SKM-1 treated with dmso at 0.1 percent for 144 hours (cell line): Measurements from ENCODE around the gene SETD1A.
A peak's percentile ranks its signal among the peaks of the same experiment; 100 is the strongest.

Source experiments
- DNase-seq: peaks from one replicate; lab custom pipeline; 2025; ENCODE audit not compliant: unreplicated experiment; lab: John Stamatoyannopoulos, UW

The SETD1A gene

DNA sequence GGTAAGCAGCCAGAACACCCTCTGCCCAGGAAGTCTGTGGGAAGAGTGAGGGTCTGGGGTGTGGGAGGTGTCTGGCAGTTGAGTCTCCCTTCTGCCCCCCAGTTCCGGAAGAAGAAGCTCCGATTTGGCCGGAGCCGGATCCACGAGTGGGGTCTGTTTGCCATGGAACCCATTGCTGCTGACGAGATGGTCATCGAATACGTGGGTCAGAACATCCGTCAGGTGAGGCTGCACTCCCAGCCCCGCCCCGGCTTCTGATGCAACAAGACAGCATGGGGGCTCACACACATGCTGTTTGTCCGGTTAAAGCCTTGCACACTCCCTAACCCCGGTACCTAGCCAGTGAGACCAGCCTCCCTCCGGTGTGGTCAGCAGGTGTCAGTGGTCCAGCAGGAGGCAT, 23.4 kb downstream of the SETD1A start:
- no peak for DNase-seq

DNA sequence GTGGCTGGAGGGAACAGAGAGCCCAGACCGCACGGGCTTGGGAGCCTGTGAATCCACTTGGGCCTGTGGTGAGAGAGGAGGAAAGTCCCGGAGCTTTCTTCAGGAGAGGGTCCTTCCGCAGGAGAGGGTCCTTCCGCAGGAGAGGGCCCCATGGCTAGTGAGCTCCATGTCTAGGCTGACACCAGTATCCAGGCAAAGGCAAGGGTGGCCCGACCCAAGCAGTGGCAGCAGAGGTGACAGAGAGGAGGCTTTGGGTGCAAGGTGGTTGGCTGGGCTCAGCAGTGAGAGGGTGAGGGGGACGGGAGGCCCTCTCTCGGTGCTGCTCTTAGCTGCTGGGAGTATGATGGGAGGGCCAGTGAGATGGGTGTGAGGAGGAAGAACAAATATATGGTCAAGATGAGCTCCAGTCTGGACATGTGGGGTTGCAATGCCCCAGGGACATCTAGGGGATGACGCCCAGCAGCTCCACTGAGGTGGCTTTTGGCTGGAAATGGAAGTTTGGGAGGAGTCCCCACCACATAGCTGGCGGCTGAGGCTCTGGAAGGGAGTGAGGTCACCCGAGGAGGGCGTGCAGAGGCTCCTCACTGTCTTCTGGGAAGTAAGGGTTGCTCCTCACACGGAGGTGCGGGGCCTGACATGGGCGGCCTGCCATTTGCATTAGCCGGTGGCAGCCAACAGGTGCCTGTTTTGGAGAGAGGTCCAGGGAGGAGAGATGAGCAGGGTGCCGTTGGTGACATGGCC, 25.2 kb downstream of the SETD1A start:
- DNase-seq, result no peak

DNA sequence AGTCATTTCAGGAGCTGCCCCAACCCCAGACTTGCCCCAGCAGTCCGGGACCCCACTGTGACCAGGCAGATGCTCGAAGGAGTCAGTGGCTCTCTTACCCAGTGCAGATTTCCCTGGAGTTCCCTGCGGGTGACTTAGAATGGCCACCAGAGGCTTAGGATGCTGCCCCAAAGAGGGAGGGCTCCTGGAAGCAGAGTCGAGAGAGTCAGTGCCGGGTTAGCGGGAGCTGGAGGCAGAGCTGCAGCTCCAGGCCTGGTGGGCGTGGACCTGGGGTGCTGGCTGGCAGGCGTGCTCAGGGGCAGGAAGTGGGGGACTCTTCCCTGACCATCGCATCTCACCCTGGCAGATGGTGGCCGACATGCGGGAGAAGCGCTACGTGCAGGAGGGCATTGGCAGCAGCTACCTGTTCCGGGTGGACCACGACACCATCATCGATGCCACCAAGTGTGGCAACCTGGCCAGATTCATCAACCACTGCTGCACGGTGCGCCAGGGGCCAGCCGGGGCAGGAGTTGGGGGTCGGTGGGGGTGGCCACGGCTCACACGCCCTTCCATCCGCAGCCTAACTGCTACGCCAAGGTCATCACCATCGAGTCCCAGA, 25.8 kb downstream of the SETD1A start:
- no peak for DNase-seq

DNA sequence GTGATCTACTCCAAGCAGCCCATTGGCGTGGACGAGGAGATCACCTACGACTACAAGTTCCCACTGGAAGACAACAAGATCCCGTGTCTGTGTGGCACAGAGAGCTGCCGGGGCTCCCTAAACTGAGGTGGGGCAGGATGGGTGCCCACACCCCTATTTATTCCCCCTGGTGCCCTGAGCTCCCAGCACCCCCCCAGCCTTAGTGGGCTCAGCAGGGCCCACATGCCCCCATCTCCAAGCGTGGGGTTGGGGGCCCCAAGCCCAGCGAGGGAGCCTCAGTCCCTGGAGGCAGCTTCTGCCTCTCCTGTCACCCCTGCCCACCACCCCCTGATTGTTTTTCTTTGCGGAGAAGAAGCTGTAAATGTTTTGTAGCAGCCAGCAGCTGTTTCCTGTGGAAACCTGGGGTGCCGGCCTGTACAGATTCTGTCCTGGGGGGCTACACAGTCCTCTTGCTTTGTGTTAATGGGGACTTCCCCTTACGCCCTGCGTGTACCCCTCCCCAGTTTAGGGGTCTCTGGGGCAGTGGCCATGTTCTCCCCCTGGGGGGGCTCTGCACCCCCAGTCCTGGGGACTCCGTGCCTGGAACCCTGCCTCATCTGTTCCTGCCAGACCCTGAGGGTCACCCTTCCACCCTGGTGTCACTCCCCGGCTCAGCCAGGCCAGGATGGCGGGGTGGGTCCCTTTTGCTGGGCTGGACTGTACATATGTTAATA, 26.5 kb downstream of the SETD1A start:
- no peak for DNase-seq

DNA sequence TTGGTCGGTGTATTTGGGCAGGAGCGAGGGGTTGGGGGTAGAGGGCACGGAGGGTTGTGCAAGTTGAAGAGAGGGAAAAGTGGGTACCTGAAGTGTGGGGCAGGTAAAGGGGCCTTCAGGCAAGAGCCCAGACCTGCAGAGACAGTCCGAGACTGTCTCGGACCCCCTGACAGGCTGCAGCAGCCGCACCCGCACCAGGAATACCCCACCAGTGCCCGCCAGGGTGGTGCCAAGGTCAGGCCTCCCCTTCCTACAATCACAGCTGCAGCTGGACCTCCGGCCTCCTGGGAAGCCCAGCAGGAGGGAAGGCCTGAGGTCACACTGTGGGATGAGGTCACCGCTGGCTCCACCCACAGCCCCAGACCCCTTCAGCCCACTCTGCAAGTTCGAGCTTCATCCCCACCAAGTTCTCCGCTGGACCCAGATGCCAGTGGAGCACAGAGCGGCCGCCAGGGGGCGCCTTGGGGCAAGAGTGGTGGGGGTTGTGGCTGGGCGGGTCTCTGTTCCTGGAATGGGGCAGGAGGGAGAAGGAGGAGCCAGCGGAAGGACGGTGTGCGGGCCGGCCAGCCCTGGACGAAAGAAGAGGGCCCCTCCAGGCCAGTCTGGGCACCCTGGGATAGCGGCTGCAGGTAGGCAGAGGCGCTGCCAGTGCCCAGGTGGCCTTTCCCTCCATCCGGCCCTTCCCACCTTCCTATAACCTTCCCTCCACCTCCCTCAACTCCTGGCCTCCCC, 27.3 kb downstream of the SETD1A start, which contains the start of gene HSD3B7:
TSS of gene HSD3B7 (plus strand) at position 539 of the 732 bp plus-strand sequence. CDS start 452 bp downstream, outside the sequence.
- peak; percentile 69 for DNase-seq

DNA sequence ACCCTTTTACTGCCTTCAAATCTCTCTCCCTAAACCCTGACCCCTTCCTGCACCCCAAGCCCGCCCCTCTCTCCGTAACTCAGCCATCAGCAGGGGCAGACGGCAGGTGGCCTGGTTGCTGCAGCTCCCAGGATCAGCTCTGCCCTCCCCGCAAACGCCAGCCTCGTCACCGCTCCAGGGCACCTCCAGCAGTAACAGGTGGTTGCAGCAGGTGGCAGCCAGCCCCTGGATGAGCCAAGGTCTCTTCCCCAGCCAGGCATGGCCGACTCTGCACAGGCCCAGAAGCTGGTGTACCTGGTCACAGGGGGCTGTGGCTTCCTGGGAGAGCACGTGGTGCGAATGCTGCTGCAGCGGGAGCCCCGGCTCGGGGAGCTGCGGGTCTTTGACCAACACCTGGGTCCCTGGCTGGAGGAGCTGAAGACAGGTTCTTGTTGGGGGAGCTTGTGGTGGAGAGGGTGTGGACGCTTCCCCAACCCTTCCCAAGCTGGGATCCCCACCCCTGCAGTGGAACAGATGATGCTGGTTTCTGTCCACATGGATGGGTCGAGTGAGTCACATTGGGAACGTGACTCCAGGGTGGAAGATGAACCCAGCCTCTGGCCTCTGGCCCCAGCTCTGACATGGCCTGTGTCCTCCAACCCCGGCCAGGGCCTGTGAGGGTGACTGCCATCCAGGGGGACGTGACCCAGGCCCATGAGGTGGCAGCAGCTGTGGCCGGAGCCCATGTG, 28.0 kb downstream of the SETD1A start:
- no peak for DNase-seq

DNA sequence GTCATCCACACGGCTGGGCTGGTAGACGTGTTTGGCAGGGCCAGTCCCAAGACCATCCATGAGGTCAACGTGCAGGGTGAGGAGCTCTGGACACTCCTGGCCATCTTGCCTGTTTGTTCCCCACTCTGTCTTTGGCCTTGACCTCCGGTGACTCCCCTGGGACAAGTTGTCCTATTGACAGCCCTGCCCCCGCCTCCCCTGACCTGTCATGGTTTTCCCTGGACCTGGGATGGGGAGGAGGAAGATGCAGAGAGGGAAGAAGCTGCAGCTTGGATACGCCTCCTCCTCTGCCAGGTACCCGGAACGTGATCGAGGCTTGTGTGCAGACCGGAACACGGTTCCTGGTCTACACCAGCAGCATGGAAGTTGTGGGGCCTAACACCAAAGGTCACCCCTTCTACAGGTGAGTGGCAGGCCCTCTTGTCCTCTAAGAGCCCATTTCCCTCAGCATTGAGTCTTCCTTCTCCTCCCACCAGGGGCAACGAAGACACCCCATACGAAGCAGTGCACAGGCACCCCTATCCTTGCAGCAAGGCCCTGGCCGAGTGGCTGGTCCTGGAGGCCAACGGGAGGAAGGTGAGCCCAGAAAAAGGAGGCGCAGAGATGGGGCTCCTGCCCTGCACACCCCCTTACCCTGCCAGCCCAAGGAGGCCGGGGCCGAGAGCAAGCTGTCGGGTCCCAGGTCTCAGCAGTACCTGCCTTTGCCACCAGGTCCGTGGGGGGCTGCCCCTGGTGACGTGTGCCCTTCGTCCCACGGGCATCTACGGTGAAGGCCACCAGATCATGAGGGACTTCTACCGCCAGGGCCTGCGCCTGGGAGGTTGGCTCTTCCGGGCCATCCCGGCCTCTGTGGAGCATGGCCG, 28.8 kb downstream of the SETD1A start:
- no peak for DNase-seq

DNA sequence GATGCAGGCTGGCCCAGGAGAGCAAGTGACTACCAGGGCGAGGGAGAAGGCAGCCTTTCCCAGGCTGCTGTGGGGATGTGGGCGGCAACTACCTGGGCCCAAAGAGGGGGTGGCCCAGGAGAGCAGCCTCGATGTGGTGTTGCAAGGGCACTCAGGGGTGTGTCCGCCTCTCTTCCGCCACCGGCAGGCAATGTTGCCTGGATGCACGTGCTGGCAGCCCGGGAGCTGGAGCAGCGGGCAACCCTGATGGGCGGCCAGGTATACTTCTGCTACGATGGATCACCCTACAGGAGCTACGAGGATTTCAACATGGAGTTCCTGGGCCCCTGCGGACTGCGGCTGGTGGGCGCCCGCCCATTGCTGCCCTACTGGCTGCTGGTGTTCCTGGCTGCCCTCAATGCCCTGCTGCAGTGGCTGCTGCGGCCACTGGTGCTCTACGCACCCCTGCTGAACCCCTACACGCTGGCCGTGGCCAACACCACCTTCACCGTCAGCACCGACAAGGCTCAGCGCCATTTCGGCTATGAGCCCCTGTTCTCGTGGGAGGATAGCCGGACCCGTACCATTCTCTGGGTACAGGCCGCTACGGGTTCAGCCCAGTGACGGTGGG, 30.1 kb downstream of the SETD1A start:
- DNase-seq, result no peak

DNA sequence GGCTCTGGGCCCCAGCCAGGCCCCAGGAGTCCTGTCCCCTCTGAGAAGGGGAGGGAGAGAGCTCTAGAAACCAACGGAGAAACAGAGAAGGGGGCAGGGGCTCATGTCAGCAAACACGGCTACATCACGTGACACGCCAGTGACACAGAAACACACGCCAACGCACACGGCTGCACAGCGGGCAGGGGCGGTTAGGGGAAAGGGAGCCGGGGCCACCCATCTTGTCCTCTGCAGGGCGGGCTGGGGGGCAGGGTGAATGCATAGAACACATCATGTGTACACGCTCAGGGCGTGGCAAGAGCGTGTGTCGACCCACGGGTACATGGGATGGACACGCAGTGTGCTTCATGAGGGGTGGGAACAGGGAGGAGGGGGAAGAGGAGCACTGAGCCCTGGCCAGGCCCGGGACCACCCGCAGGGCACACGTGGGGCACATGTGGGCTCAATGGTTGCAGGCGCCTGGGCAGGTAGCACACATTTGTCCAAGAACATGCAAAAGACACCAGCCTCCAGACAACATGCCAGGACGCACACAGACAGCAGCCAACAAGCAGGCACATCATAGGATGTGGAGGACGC, 32.0 kb downstream of the SETD1A start:
- no peak for DNase-seq

DNA sequence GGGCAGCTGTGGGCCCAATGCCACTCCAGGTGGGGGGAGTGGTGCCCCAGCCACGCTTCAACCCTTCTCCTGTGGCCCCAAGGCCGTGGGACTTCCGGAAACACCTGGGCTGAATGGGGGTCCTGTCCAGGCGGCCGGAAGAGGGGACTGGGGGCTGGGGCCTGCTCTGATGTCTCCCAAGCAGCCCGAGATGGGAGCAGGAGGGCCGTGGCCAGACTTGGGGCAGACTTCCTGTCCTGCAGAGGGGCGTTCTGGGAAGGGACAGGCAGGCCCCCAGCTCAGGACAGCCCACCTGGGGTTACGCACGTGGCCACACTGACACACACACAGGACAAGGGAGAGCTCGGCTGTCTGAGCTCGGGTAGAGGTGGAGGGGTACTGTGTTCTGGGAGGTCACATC, 32.6 kb downstream of the SETD1A start:
- no peak for DNase-seq

DNA sequence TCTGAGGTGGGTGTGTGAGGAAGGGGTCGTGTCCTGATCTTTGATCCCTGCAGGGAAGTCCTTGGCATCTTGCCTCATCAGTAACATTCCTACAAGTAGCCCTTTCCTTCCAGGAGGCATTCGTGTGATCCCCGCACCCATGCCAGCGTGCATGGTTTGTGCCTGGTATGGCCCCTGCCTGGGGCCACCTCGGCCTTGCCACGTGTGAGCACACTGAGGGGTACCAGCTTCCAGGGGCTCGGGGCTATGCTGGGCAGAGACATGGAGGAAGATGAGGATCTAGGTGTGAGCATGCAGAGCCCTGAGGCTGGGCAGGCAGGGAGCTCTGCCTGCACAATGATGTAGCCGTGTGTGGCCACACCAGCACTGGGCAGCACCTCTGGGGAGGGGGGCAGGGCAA, 33.5 kb downstream of the SETD1A start:
- DNase-seq, result no peak

DNA sequence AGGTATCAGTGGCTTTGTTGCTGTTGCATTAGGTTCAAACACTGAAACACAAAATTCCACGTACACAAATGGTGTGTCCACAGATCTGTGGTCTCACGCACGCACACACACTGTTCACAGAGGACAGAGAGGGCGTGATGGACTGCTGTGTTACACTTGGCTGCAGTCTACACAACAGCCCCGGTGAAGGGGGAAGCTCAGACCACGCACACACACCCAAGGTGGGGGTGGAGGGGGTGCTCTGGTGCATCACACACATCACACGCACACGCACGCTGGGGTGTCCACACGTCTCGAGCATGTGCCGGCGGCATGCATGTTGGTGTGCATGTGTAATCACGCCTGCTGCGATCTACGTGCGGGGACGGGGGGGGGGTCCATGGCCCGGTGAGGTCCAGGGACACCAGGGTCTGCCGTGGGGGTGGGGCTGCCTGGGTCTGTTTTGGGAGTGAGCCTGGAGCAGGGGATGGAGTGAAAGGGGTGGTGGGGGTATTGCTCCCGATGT, 34.8 kb downstream of the SETD1A start:
- DNase-seq, result no peak

DNA sequence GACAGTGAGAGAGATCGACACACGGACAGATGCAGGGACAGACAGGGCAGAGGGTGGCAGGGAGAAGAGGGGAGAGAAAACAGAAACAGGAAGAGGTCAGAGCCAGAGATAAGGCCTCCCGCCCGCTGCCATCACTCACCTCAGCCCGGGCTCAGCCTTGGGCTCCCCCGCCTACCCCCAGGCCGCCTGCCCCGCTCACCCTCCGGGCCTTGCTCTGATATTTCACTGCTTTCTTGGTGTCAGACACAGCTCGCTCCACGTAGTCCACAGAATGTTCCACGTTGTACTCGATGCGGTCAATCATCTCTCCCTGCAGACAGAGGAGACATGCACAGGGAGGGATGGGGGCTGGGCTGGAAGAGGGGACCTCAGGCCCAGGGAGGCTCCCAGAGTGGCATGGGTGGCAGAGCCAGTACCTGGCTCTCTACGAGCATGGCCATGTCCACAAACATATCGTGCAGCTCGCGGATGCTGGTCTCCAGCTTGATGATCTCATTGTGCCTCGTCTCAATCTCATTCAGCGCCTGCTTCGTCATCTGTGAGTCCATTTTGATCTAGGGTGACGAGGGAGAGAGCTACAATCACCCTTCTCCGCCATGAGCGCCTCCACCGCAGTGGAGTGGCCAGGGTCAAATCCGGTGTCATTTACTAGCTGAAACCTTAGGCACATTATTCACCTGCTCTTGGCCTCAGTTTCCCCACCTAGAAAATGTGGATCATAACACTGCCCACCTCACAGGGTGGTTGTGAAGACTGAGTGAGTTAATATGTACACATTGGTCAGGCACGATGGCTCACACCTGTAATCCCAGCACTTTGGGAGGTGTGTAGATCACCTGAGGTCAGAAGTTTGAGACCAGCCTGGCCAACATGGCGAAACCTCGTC, 35.6 kb downstream of the SETD1A start:
- DNase-seq, result peak; percentile 54

DNA sequence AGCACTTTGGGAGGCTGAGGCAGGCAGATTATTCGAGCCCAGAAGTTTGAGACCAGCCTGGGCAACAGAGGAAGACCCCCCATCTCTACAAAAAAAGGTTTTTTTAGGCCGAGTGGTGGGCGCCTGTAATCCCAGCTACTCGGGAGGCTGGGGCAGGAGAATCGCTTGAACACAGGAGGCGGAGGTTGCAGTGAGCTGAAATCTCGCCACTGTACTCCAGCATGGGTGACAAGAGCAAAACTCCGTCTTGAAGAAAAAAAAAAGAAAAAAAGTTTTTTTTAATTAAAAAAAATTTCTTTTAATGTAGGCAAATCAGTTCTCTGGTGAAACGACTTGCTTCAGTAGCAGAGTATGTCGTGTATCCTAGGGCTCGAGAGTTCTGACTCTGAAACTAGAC, 38.4 kb downstream of the SETD1A start:
- DNase-seq, result no peak

DNA sequence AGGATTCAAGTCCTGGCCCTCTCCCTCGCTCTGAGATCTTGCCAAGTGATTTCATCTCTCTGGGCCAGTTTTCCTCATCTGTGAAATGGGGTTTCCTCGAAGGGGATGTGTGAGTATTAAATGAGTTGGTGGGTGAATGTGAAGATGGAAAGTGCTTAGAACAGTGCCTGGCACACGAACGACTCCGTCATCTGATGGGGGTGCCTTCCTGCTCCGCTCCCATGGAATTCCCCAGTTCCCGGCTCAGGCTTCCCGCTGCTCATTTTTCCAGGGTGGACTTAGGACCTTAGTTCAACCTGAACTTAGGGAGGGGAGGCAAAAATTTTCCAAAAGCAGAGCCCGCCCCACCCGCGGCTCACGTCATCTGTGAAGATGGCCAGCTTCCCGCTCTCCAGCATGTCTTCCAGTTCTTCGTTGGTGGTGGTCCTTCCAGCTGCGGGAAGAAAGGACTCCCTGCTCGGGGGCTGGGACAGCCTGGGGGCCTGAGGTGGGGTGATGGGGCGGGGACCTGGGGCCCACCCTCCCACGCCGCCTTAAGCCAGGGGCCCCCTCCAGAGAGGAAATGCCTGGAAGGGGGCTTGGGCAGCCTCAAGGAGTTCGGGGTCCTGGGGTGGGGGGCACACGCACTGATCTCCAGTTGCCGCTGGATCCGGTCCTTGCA, 38.9 kb downstream of the SETD1A start:
- DNase-seq, result no peak

DNA sequence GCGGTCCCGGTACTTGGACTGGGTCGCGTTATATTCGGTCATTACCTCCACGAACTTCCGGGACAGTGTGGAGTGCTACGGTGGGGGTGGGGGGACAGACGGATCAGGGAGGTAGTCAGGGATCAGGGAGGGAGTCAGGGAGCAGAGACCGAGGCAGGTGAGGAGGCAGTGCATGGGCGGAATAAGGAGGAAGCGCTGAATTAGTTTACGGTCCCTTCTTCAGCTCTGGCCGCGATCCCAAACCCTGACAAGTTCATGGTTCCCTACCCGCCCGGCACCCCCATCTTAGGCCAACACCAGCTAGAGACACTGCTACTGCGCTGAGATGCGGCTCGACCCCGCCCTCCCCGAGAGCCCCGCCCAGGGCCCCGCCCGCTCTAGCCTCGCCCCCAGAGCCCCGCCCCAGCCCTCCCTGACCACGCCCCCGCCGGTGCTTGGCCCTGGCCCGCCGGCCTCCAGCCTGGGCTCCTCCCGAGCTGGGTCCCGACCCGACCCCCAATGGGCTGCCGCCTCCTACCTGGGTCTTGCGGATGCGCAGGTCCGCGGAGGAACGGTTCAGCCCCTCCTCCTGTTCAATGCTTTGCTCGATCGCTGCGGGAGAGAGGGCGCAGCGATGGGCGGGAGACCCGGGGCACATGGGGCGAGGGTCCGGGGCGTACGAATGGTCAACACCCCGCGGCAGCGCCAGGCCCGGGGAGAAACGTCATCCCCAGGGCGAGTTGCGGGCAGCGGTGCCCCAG, 39.6 kb downstream of the SETD1A start:
- peak; percentile 54 for DNase-seq
